Thyroid gland (tissue), 4 donors: ENCODE data around the gene SRPK1. TPM values are rescaled to one million over a fixed set of nuclear protein-coding genes. Genes with fewer than 3 reads are reported as not detected.

Source experiments
- DNase-seq, 2 donors: peaks; one replicate each; pipeline ENCODE4 v3.0.0-alpha.2; 2019
- H3K27ac ChIP-seq, 3 donors: fragments of 200-600 bp; sonication (generic); 1 replicate in 2 of 3; 2 replicates in 1 of 3; pipeline ENCODE4 v1.5.1; 2016 to 2019; ENCODE audit warnings: mild to moderate bottlenecking in 1 of 3, moderate library complexity in 1 of 3
- H3K27me3 ChIP-seq: fragments of 200-600 bp; sonication (generic); one replicate; pipeline ENCODE4 v1.5.1; 2019
- H3K36me3 ChIP-seq, 2 donors: fragments of 200-600 bp; sonication (generic); one replicate each; pipeline ENCODE4 v1.5.1; 2016 to 2019
- H3K4me1 ChIP-seq, 2 donors: fragments of 200-600 bp; sonication (generic); one replicate each; pipeline ENCODE4 v1.5.1; 2017 to 2019
- H3K4me3 ChIP-seq, 3 donors: fragments of 200-600 bp; sonication (generic); replicated peaks in 1 of 3; 1 replicate in 2 of 3; 2 replicates in 1 of 3; pipeline ENCODE4 v1.5.1; 2016; ENCODE audit warnings: mild to moderate bottlenecking in 1 of 3
- H3K9me3 ChIP-seq: fragments of 200-600 bp; sonication (generic); one replicate; pipeline ENCODE4 v1.5.1; 2017
- CTCF ChIP-seq, 6 experiments: fragments of 200-600 bp in 3 of 6; fragments of 450-650 bp in 3 of 6; sonication (generic) in 3 of 6; IDR thresholded peaks; one replicate each; pipeline ENCODE4 v1.5.1; 2016 to 2019; ENCODE audit warnings: antibody characterized with exemption in 6 of 6, mild to moderate bottlenecking in 2 of 6, inconsistent platforms in 1 of 6, moderate library complexity in 1 of 6
- POLR2A ChIP-seq, 2 donors: fragments of 450-650 bp; IDR thresholded peaks; one replicate each; pipeline ENCODE4 v1.6.1; 2017; ENCODE audit warnings: antibody characterized with exemption in 2 of 2, mild to moderate bottlenecking in 2 of 2, moderate library complexity in 1 of 2
- WGBS, 2 donors: methylation state at CpG; one replicate each; pipeline ENCODE4 v1.1.5; 2017; 5-methylcytosine and 5-hydroxymethylcytosine counted together
- intact Hi-C: fragments of 100-400 bp; cut with DNase I; formaldehyde crosslinking; loops from one replicate; pipeline ENCODE4 v1.15.1; 2023
- total RNA-seq, 4 donors: library from RNA; depleted of rRNA; stranded (reverse); fragments of >200 nt; gene quantifications; one replicate each; pipeline ENCODE4 v1.2.3, GENCODE V29; 2016

Gene SRPK1
- total RNA-seq, result 10 to 100 TPM; 34.3 to 54.7 (median 50.7) TPM

GRCh38 chr6:35920793-35921732, at the start of gene SRPK1:
TSS of gene SRPK1 (minus strand) at chr6:35921098. CDS start at chr6:35921056, 42 bp downstream.
- Histone ChIP-seq H3K27me3 (no peaks in the 10 kb centered on the region), H3K4me3 (peak within 1 kb of the TSS in 2 of 3 donors; percentile 61 to 74), H3K36me3 (no peaks in the 10 kb centered on the region), H3K4me1 (peaks cover 0 to 19% of the 10 kb centered on the region in 2 donors), H3K9me3 (no peaks in the 10 kb centered on the region), H3K27ac (peak within 1 kb of the TSS; percentile 6 to 64 (median 61))
- WGBS, 2 donors, result 1% methylated on average over 7 to 8 of the region's 69 CpGs
- peak in 1 of 2 donors; percentile 83 for TF ChIP-seq POLR2A (IDR thresholded peaks at IDR 0.05)
- no peak for TF ChIP-seq CTCF (IDR thresholded peaks at IDR 0.05)
- peak; percentile 93 for DNase-seq
- intact Hi-C loops, result no loop called here

DNA sequence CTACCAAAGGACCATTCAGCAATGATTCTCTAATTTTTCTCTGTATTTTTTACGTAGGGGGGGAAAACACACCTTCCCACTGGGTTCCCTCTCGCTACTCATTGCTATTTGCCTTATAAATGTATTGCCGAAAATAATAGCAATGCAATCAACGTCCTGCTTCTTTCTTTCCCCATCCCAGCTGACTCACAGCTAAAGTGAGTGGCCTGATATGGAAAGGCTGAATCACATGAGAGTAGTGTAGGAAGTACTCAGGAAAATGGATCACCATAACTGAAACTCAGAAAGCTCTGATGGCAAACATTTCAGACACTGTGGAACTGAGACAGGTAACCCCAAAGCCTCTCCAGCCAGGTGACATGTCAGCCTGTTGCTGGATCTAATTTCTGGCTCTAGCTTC, 49.3 kb upstream of the SRPK1 start:
- H3K9me3 ChIP-seq, result no peaks in the 10 kb centered on the region
- H3K36me3 ChIP-seq, result no peaks in the 10 kb centered on the region
- WGBS, 2 donors, result 85 to 91% methylated on average over 4 of the region's 4 CpGs
- no peak for TF ChIP-seq POLR2A (IDR thresholded peaks at IDR 0.05)
- TF ChIP-seq CTCF (IDR thresholded peaks at IDR 0.05), result no peak
- H3K27ac ChIP-seq, result no peak overlapping the region
- no peak for DNase-seq
- peaks cover 12 to 21% of the 10 kb centered on the region in 2 donors for H3K4me1 ChIP-seq
- intact Hi-C loops, result no loop called here
- no peak overlapping the region for H3K4me3 ChIP-seq
- no peaks in the 10 kb centered on the region for H3K27me3 ChIP-seq

- intact Hi-C loops, result no loop called here
- DNase-seq, result no peak
- H3K9me3 ChIP-seq, result no peaks in the 10 kb centered on the region
Observed at GRCh38 chr6:35969646-35970045, 48.7 kb upstream of the SRPK1 start.

DNA sequence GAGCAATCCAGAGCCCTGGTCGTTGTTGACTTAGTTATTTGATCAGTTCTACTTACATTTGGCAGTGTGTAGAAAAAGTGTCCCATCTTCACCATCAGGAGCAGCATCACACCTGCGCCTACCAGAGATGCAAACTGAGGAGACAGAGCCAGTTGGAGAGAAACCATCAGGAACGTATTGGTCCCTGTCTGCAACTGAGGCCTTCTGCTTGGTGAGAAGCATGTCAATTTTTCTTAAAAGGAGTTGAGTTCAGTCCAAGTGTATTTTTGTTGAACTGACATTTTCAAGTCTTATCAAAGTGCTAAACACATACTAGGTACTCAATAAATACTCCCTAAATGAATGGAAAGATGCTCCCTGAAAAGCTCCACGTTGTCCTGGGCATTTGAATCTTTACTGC, 47.9 kb upstream of the SRPK1 start:
- H3K9me3 ChIP-seq, result no peaks in the 10 kb centered on the region
- H3K27ac ChIP-seq, result no peak overlapping the region
- H3K4me3 ChIP-seq, result no peak overlapping the region
- DNase-seq, result no peak
- TF ChIP-seq POLR2A (IDR thresholded peaks at IDR 0.05) (no peak), CTCF (IDR thresholded peaks at IDR 0.05) (no peak)
- peaks cover 12 to 17% of the 10 kb centered on the region in 2 donors for H3K4me1 ChIP-seq
- 96 to 98% methylated on average over 4 of the region's 4 CpGs for WGBS, 2 donors
- H3K27me3 ChIP-seq, result no peaks in the 10 kb centered on the region
- intact Hi-C loops, result no loop called here
- H3K36me3 ChIP-seq, result no peaks in the 10 kb centered on the region

More at GRCh38 chr6:35969646-35970045, 48.7 kb upstream of the SRPK1 start:
- H3K27me3 ChIP-seq, result no peaks in the 10 kb centered on the region
- H3K36me3 ChIP-seq, result no peaks in the 10 kb centered on the region
- peaks cover 12 to 21% of the 10 kb centered on the region in 2 donors for H3K4me1 ChIP-seq
- H3K27ac ChIP-seq, result no peak overlapping the region
- TF ChIP-seq POLR2A (IDR thresholded peaks at IDR 0.05) (no peak), CTCF (IDR thresholded peaks at IDR 0.05) (no peak)
- no peak overlapping the region for H3K4me3 ChIP-seq
